GM10847 (cell line): Measurements from ENCODE around the gene NDRG4.

ENCODE experiments used
- POLR2A ChIP-seq: IDR thresholded peaks from 2 replicates; pipeline ENCODE4 v1.6.1; 2011; ENCODE audit not compliant: insufficient read length; ENCODE audit errors: extremely low read depth

Gene NDRG4

DNA sequence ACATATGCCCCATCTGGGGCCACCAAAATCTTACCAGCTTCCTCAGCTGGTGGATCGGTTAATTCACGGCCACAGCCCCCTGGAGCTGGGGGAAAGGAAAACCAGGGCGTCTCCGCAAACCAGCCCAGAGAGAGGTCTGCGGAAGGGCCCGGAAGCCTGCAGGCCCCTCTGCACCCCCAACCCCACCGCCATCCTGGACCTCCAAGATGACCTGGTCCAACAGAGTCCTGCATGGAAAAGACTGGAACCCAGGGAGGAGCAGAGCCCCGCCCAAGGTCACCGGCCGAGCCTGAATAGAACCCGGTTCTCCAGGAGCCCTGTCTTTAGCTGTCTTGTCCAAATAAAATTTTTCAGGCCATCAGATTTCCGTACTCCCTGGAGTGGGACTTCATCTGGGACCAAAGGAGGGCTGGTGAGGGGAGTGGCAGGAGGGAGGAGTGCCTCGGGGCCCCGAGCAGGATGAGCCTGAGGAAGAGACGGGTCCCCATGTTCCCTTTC is 37.4 kb upstream of the NDRG4 start:
- no peak for TF ChIP-seq POLR2A

DNA sequence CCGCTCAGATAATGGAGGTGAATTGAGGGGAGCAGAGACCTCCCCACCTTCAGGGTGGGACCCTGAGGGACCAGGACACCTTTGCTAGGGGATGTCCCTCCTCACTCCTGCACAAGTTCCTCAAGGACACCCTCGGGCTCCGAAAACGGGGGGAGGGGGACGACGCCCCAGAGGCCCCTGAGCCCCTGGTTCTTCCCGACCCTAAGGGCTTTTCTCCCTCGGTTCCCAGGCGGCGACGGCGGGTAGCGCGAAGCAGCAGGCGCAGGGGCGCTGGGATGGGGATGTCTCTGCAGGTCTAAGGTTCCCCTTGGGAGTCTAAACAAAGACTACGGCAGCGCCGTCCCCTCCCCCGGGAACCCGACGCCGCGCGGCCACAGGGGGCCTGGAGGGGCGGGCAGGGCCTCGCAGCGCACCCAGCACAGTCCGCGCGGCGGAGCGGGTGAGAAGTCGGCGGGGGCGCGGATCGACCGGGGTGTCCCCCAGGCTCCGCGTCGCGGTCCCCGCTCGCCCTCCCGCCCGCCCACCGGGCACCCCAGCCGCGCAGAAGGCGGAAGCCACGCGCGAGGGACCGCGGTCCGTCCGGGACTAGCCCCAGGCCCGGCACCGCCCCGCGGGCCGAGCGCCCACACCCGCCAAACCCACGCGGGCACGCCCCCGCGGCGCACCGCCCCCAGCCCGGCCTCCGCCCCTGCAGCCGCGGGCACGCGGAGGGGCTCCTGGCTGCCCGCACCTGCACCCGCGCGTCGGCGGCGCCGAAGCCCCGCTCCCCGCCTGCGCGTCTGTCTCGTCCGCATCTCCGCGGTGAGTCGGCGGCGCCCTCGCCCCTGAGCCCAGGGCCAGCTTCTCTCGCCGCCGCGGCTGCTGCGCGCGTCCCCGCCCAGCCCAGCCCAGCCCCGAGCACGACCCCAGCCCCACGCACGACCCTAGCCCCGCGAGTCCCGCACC is 36.7 kb upstream of the NDRG4 start:
- no peak for TF ChIP-seq POLR2A

DNA sequence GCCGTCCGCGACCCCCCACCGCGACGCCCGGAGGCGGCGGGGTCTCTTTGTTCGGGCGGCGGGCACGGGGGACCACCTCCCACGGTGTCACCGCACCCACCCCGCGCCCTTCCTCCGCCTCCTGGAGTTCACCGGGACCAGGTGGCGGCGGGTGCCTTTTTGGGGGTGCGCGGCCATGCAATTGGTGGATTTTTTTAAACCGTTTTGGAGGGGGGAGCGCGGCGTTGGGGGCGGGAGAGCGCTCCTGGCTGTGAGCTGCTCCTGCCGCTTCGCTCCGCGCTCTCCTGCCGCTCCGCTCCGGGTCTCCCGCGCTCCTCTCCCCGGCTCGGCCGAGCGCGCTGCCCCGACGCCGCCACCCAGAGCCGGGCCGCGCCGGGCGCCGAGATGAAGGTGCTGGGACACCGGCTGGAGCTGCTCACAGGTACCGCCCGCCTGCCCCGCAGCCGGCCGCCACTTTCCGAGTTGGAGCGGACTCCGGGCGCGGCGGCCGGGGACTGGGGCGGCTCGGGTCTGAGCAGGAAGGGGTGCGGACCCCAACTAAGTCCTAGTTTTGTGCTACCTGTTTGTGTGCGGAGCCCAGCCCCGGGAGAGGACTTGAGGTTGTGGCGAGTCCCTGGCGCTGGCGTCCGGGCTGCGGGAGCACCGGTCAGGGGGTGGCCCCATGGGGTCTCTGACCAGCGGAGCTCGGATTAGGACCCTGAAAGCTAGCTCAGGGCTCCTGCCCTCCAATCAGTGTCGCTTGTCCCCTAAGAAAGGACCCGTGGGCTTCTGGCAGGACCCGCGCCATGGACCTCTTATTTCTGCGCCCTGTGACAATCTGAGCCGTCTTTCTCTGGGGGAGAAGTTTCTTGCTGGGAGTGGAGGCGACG is 35.7 kb upstream of the NDRG4 start:
- no peak for TF ChIP-seq POLR2A

DNA sequence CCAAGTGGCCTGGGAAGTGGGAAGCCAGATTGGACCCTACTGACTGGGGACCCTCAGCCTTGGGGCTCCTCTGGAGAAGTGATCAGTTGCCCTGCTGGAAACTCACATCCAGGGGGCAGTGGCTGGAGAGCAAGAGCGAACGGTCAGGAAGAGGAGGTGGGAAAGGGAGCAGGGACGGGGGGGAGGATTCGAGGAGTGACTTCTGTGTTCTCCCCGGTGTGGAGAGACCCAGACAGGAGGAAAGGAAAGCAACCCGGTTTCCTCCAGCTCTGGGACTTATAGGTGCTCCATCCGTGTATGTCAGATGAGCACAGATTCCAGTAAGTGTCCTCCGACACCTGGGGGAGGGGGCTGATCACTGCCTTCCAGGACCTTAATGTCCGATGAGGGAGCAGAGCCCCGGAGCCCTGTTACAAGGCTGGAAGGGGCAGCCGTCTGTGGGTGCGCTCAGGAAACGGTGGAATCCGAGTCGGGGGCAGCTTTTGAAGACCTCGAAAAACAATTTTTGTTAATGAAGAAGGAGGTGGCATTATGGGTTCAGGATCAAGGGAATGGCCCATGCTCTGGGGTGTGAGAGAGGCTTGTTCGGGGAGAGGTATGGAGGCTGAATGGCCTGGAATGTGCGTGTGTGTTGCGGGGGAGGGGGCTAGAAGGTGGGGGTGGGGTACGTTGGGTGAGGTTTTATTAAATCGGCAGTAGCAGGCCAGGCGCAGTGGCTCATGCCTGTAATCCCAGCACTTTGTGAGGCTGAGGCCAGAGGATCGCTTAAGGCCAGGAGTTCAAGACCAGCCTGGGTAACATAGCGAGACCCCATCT is 34.8 kb upstream of the NDRG4 start:
- no peak for TF ChIP-seq POLR2A

DNA sequence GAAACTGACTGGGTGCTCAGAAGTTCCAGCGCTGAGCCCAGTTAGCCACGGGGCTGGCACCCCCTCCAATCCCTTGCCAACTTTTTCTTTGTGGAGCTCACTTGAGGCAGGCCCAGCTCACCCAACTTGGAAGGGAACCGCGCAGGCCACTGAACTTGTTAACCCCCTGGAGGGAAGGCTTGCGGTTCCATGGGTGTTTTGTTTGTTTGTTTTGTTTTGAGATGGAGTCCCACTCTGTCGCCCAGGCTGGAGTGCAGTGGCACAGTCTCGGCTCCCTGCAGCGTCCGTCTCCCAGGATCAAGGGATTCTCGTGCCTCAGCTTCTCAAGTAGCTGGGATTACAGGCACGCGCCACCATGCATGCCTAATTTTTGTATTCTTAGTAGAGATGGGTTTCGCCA is 34.1 kb upstream of the NDRG4 start:
- TF ChIP-seq POLR2A: no peak

DNA sequence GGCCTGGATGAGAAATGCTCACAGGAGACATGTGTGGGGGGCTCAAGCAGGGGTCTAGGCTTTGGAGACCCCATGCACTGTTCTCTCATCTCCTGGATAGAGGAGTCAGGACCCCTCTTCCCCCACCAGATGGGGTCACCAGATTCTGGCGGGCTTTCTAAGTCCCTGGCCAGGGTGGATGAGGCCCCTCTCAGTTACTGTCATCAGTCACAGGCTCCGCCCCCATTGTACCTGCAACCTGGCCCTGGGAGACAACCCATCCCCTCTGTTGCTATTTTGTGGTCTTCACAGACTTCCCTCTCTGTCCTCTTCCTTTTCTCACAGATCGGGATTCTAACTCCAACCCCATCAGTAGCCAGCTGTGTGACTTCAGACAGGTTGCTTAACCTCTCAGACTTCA is 33.5 kb upstream of the NDRG4 start:
- no peak for TF ChIP-seq POLR2A

DNA sequence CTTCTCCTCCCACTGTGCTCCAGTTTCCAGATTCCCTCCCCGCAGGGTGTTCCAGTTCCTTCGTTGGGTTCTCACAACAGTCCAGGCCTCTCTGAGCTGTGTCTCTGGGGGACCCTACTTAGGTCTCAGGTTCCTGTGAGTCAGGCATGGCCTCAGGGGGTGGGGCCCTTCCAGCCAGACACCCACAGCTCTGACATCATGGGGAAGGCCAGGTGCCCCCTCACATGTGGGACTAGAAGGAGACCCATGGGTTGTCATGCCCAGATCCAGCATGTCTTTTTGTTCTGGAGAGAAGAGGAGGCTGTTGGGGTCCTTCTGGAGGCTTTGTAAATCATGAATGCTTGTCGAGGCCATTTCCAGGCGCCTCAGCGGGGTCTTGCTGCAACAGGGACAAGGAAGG is 32.0 kb upstream of the NDRG4 start:
- no peak for TF ChIP-seq POLR2A

DNA sequence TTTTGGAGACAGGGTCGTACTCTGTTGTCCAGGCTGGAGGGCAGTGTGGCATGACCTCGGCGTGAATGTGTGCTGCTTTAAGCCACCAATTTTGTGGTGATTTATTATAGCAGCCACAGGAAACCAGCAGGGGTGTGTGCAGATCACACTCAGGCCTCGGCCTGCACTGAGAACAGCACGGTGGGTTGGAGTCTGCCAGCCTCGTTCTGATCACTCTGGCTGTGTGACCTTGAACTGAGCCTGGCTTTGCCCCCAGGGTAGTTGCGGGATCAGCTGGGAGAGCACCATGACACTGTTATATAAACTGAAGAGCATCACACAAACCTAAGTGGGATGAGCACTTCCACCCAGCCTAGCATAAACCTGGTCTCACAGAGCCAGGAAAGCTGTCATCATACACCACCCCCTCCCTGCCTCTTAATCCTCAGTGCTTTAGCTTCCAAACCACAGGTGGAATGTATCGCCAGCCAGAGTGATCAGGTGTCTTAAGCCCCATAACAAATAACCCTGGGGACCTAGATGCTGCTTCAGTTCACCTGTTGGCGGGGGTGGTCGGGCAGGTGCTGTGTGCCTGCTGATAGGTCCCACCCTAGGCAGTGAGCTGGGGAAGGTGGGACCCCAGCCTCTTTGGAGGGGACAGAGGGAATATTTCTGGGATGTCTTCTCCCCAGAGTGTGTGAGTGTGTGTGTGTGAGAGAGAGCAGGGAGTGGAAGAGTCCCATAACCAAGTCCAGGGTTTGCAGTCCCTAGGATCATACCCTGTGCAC is 28.6 kb upstream of the NDRG4 start:
- TF ChIP-seq POLR2A: no peak

DNA sequence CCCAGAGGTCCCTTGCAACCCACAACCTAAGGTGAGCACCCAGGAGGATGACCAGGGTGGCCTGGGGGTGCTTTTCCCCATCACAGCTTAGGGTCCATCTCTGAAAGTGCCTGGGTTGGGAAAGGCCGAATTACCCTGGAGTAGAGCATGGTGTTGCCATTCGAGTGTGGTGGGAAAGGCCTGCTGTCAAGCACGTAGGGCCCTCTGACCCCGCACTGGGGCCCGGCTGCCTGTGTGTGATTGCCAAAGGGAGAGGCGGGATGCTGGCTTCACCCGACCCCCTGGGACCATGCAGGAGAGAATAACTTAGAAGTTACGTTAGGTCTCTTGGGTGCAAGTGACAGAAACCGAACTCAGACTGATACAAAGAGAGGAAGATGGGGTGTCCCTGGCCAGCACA is 27.7 kb upstream of the NDRG4 start:
- no peak for TF ChIP-seq POLR2A

DNA sequence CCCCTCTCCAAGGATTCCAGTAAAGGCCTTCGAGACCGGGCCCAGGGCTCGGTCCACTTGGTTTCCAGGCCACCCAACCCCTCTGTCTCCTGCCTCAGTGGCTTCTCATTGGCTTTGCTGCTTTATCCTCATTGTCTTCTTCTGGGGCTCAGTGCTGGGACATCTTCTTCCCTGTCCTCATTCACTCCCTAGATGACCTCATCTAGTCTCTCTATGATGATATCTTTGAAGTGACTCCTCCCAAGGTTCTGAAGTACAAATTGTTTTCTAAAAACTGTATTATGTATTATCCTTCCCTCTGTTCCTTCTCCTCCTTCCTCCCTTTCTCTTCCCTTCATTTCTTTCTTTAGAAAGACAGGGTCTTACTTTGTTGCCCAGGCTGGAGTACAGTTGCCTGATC is 27.1 kb upstream of the NDRG4 start:
- no peak for TF ChIP-seq POLR2A

DNA sequence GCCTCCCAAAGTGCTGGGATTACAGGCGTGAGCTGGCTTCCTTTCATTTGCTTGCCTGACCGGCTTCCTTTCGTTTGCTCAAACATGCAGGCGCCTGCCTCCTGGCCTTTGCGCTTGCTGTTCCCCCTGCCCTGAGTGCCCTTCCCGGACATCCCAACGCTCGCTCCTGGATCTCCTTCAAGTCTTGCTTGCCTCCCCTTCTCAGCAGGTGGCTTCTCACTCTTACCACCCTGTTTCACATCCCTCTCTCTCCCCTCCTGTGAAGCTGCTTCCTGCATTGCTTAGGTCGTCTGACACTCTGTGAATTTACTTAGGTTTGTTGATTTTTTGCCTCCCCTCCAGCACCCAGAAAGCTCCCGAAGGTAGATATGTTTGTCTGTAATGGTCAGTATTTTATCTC is 25.6 kb upstream of the NDRG4 start:
- no peak for TF ChIP-seq POLR2A

DNA sequence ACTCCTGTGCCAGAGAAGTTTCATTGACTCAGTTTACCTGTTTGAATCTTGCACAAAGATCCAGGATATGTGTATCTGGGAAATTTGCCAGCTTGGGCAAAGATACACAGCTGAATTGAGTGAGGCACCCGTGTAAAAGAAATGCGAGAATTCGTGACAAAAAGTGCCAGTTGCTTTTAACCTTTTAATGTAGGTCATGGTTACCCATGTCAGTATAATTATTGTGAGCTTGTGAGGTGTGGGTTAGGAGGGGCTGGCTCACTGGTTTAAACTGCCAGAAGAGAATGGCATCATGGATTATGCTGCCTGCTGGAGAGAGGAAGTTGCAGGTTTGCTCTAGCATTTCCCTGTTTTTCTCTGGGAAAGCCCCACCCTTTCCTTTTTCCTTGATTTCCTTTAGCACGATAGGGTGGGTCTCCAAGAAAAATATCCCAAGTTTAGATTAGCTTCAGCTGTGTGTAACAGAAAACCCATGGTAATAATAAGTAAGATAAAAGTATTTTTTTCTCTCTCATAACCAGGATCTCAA is 24.8 kb upstream of the NDRG4 start:
- no peak for TF ChIP-seq POLR2A

DNA sequence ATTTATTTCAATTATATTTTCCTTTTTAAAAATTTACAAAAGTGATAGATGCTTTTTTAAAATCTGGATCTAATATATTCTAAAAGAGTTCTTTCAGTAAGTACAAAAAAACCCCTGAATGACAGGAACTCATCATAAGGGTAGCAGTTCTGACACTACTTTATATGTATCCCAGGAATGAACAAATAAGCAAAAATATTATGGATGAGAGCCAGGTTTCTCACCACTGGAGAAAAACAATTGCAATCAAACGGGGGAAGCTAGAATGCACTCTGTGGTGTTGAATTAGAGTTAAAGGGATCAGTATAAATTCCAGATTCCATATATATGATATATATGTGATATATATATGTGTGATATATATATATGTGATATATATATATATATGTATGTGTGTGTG is 23.2 kb upstream of the NDRG4 start:
- no peak for TF ChIP-seq POLR2A

DNA sequence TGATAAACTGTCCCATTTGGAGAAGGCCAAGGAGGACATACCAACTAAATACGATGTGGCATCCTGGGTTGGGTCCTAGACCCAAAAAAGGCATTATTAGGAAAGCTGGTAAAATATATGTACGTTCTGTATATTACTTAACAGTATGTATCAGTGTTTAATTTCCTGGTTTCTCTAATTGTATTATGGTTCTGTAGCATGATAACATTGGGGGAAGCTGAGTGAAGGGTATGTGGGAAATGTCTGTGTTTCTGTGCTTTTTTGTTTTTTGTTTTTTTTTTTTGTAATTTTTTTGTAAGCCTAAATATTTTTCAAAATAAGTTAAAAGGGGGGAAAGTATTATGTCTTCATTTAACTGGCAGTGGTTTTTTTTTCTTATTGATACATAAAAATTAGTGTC is 21.5 kb upstream of the NDRG4 start:
- no peak for TF ChIP-seq POLR2A
